ENCODE measurements around the gene TJAP1.

Gene TJAP1

GRCh38 chr6:43504756-43505593, 27.6 kb downstream of the TJAP1 start:
- no peak for DNase-seq (ENCODE audit: low read depth in 3 of 3)

GRCh38 chr6:43505718-43506117, 28.3 kb downstream of the TJAP1 start:
- DNase-seq (ENCODE audit: low read depth in 3 of 3): no peak

GRCh38 chr6:43506171-43506570, 28.8 kb downstream of the TJAP1 start:
- no peak for DNase-seq (ENCODE audit: low read depth in 3 of 3)

GRCh38 chr6:43506667-43507471, 29.5 kb downstream of the TJAP1 start:
- peak; percentile 67 to 75 (median 75) for DNase-seq (ENCODE audit: low read depth in 3 of 3)

- DNase-seq (ENCODE audit: low read depth in 3 of 3): no peak
Observed at GRCh38 chr6:43508481-43509141, 31.2 kb downstream of the TJAP1 start.

GRCh38 chr6:43509142-43509983, 32.0 kb downstream of the TJAP1 start:
- no peak for DNase-seq (ENCODE audit: low read depth in 3 of 3)

- peak; percentile 52 to 76 (median 58) for DNase-seq (ENCODE audit: low read depth in 3 of 3)
Observed at GRCh38 chr6:43509984-43510826, 32.8 kb downstream of the TJAP1 start, which contains the start of gene LRRC73. LRRC73 (minus strand) TSS chr6:43510346; CDS start chr6:43509785, 561 bp downstream.

GRCh38 chr6:43510827-43511163, 33.4 kb downstream of the TJAP1 start:
- DNase-seq (ENCODE audit: low read depth in 3 of 3): no peak

GRCh38 chr6:43511824-43512415, 34.5 kb downstream of the TJAP1 start:
- no peak for DNase-seq (ENCODE audit: low read depth in 3 of 3)

- DNase-seq (ENCODE audit: low read depth in 3 of 3): no peak
Observed at GRCh38 chr6:43515808-43516207, 38.4 kb downstream of the TJAP1 start.

GRCh38 chr6:43516367-43516696, 39.0 kb downstream of the TJAP1 start:
- DNase-seq (ENCODE audit: low read depth in 3 of 3): no peak

GRCh38 chr6:43516697-43517504, 39.5 kb downstream of the TJAP1 start, which contains the start of the genes POLR1C and YIPF3:
POLR1C (plus strand) TSS chr6:43517089; CDS start chr6:43517110, 21 bp downstream.
YIPF3 (minus strand) TSS chr6:43516926; CDS start chr6:43516807, 119 bp downstream.
- peak; percentile 93 to 97 (median 95) for DNase-seq (ENCODE audit: low read depth in 3 of 3)

- DNase-seq (ENCODE audit: low read depth in 3 of 3): no peak
Observed at GRCh38 chr6:43517505-43518357, 40.4 kb downstream of the TJAP1 start.

- no peak for DNase-seq (ENCODE audit: low read depth in 3 of 3)
Observed at GRCh38 chr6:43520097-43520496, 42.7 kb downstream of the TJAP1 start.

- no peak for DNase-seq (ENCODE audit: low read depth in 3 of 3)
Observed at GRCh38 chr6:43521836-43522235, 44.5 kb downstream of the TJAP1 start.

- DNase-seq (ENCODE audit: low read depth in 3 of 3): no peak
Observed at GRCh38 chr6:43522547-43523261, 45.3 kb downstream of the TJAP1 start.

GRCh38 chr6:43523284-43523683, 45.9 kb downstream of the TJAP1 start:
- no peak for DNase-seq (ENCODE audit: low read depth in 3 of 3)
